A673 (cell line): Measurements from ENCODE around the gene NDUFA13. TPM values are rescaled to one million over a fixed set of nuclear protein-coding genes. Genes with fewer than 3 reads are reported as not detected.

Experiments
- BruUV-seq: library from RNA; stranded (reverse); fragments of 400-500 nt; replicated peaks from 2 replicates; lab custom pipeline; 2021; lab: Mats Ljungman, UMichigan
- CTCF ChIA-PET: fragments of 300-600 bp; sonication (Branson Sonifier 250); formaldehyde crosslinking; loops from one replicate; lab custom pipeline; 2022; ENCODE audit warnings: antibody characterized with exemption; lab: Charles Lee
- POLR2A ChIA-PET: fragments of 300-600 bp; sonication (Branson Sonifier 250); formaldehyde crosslinking; loops from one replicate; lab custom pipeline; 2022; ENCODE audit warnings: antibody characterized with exemption; ENCODE audit not compliant: low non-redundant PET; lab: Charles Lee
- DNase-seq: peaks from one replicate; pipeline ENCODE4 v3.0.0-alpha.2; 2015; ENCODE audit warnings: low spot score
- H3K27ac ChIP-seq: fragments of 200-600 bp; sonication (generic); 2 replicates; pipeline ENCODE4 v1.5.1; 2016; ENCODE audit warnings: mixed run types, low read depth, mild to moderate bottlenecking, mixed read lengths, antibody characterized with exemption, low read length; ENCODE audit not compliant: poor library complexity, severe bottlenecking
- H3K27me3 ChIP-seq: fragments of 200-600 bp; sonication (generic); replicated peaks from 2 replicates; pipeline ENCODE4 v1.6.1; 2017; ENCODE audit warnings: mixed run types, low read depth, mild to moderate bottlenecking, mixed read lengths, antibody characterized with exemption, low read length; ENCODE audit not compliant: insufficient read depth, poor library complexity
- H3K36me3 ChIP-seq: fragments of 200-600 bp; sonication (generic); 2 replicates; pipeline ENCODE4 v1.6.1; 2016; ENCODE audit warnings: mixed run types, mild to moderate bottlenecking, mixed read lengths, antibody characterized with exemption, low read length; ENCODE audit not compliant: insufficient read depth, poor library complexity, severe bottlenecking
- H3K4me1 ChIP-seq: fragments of 200-600 bp; sonication (generic); 2 replicates; pipeline ENCODE4 v1.6.1; 2017; ENCODE audit warnings: mixed run types, mild to moderate bottlenecking, mixed read lengths, antibody characterized with exemption, low read length; ENCODE audit not compliant: insufficient read depth, poor library complexity, severe bottlenecking
- H3K4me3 ChIP-seq: fragments of 200-600 bp; sonication (generic); 2 replicates; pipeline ENCODE4 v1.5.1; 2016; ENCODE audit warnings: low read depth, mixed run types, mild to moderate bottlenecking, mixed read lengths, low read length; ENCODE audit not compliant: poor library complexity, severe bottlenecking
- H3K9me3 ChIP-seq: fragments of 200-600 bp; sonication (generic); 2 replicates; pipeline ENCODE4 v1.6.1; 2016; ENCODE audit warnings: mixed run types, low read depth, mild to moderate bottlenecking, mixed read lengths, antibody characterized with exemption, low read length; ENCODE audit not compliant: poor library complexity, severe bottlenecking
- CTCF ChIP-seq: fragments of 300-800, 200-600 bp; sonication (generic); conservative IDR thresholded peaks from 2 replicates; pipeline ENCODE4 v1.5.1; 2017; ENCODE audit warnings: low read depth, mild to moderate bottlenecking, antibody characterized with exemption, low read length, moderate library complexity, mixed read lengths
- EZH2 ChIP-seq: fragments of 200-600 bp; sonication (generic); IDR thresholded peaks from 2 replicates; pipeline ENCODE4 v1.6.1; 2017; ENCODE audit warnings: borderline replicate concordance, low read depth, mild to moderate bottlenecking, mixed read lengths, antibody characterized with exemption, low read length; ENCODE audit not compliant: poor library complexity, severe bottlenecking
- intact Hi-C: fragments of 100-400 bp; cut with micrococcal nuclease; formaldehyde crosslinking; loops from one replicate; pipeline ENCODE4 v1.10.0; 2022; ENCODE audit not compliant: unreplicated experiment
- total RNA-seq: library from RNA; stranded (reverse); gene quantifications from 2 replicates; pipeline ENCODE4 v1.2.3, GENCODE V29; 2021

NDUFA13 gene
- total RNA-seq, 1 experiment from 2014 or later, result 431 TPM

- peak; percentile 69 for DNase-seq
- Histone ChIP-seq H3K27me3 (no peaks in the 10 kb centered on the region), H3K27ac (no peak within 1 kb of the TSS), H3K4me1 (peaks cover 10% of the 10 kb centered on the region), H3K4me3 (no peak within 1 kb of the TSS), H3K9me3 (no peaks in the 10 kb centered on the region), H3K36me3 (peaks cover 9% of the 10 kb centered on the region)
- BruUV-seq, result no TSS peak
- ChIA-PET CTCF (interaction anchor here (0.6 kb wide), 1 partner anchor 373 kb away, joined by 3 read pairs; no protein-coding TSS in a partner anchor), POLR2A (interaction anchor here (0.7 kb wide), 1 partner anchor 9 kb away, joined by 3 read pairs; no protein-coding TSS in a partner anchor)
- TF ChIP-seq EZH2, result no peak
- TF ChIP-seq CTCF, result no peak
- intact Hi-C loops, result no loop called here
These were observed 12.9 kb downstream of the NDUFA13 start, which contains the start of gene YJEFN3 for GRCh38 chr19:19528721-19529490. YJEFN3 (plus strand) TSS chr19:19528911; CDS start chr19:19528933, 22 bp downstream.

GRCh38 chr19:19529783-19530422, 13.9 kb downstream of the NDUFA13 start:
- peaks cover 9% of the 10 kb centered on the region for H3K36me3 ChIP-seq
- no TSS peak for BruUV-seq
- no peak overlapping the region for H3K27ac ChIP-seq
- H3K4me1 ChIP-seq, result peaks cover 8% of the 10 kb centered on the region
- POLR2A ChIA-PET, result no interaction called here
- CTCF ChIA-PET, result no interaction called here
- no peak for DNase-seq
- H3K9me3 ChIP-seq, result no peaks in the 10 kb centered on the region
- no peak overlapping the region for H3K4me3 ChIP-seq
- intact Hi-C loops, result no loop called here
- H3K27me3 ChIP-seq, result no peaks in the 10 kb centered on the region
- no peak for TF ChIP-seq CTCF
- TF ChIP-seq EZH2, result no peak

GRCh38 chr19:19530423-19530804, 14.4 kb downstream of the NDUFA13 start:
- no peak for DNase-seq
- peaks cover 3% of the 10 kb centered on the region for H3K4me1 ChIP-seq
- TF ChIP-seq CTCF, result no peak
- TF ChIP-seq EZH2, result no peak
- no peak overlapping the region for H3K27ac ChIP-seq
- intact Hi-C loops, result no loop called here
- no peaks in the 10 kb centered on the region for H3K9me3 ChIP-seq
- H3K27me3 ChIP-seq, result no peaks in the 10 kb centered on the region
- POLR2A ChIA-PET, result no interaction called here
- H3K36me3 ChIP-seq, result peaks cover 9% of the 10 kb centered on the region
- no peak overlapping the region for H3K4me3 ChIP-seq
- no TSS peak for BruUV-seq
- CTCF ChIA-PET, result interaction anchor here (0.6 kb wide), 1 partner anchor 14 kb away, joined by 3 read pairs; the partner anchor contains the start of gene NDUFA13
